GM18511 (cell line): ENCODE data around the gene CDKL4.
"Not testable (repeated sequence)": the region's sequence is repeated elsewhere in the genome, so short reads cannot be mapped to it uniquely, and the experiment has no call there.

Experiments used
- ATAC-seq: cut with Tn5 transposase; IDR thresholded peaks from one replicate; pipeline ENCODE4 v1.9.1; 2021; ENCODE audit warnings: mild to moderate bottlenecking, moderate library complexity; ENCODE audit not compliant: unreplicated experiment

CDKL4 gene

DNA sequence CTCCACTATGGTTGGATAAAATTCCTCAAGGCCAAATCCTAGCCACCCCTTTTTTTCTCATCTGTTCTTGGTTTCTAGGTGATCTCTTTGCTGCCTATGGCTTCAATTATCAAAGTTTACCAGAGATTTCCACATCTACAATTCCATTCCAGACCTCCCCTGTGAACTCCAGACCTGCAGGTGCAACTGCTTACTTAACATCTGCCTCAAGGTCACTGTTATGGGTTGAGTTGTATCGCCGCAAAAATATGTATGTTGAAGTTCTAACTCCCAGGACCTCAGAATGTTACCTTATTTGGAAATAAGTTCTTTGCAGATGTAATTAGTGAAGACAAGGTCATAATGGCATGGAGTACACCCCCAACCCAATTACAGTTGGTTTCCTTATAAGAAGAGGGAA is 62.5 kb downstream of the CDKL4 start:
- no peak for ATAC-seq

DNA sequence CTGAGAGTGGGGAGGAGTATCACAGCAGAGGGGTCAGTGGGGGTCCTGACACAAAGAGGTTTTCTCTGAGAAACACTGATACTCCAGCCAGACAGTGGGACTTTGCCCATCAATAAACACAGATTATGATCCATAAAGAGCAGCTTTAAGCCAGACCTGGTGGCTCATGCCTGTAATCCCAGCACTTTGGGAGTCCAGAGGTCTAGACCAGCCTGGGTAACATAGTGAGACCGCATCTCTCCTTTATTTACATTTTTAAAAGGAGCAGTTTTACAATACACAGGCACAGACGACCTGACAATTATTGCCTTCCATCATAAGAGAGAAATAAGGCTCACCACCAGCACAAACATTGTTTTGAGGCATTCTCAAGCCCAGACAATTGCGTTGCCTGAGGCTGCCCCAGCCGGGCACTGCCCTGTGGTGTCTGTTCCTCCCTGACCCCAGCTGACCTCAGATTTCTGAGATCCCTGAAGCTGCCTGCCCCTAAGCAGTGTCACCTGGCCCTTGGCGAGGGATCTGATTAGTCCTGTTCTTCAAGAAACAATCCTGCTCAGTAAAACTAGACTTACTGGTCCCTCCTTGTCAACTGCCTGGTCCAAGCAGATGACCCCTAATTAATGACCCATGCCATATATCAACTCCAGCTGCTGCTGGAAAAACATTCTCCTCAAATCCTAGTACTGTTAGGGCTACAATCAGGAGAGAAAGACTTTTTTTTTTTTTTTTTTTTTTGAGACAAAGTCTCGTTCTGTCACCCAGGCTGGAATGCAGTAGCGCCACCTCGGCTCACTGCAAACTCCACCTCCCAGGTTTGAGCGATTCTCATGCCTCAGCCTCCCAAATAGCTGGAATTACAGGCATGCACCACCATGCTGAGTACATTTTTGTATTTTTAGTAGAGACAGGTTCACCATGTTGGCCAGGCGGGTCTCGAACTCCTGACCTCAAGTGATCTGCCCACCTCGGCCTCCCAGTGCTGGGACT is 63.5 kb downstream of the CDKL4 start:
- ATAC-seq: no peak

DNA sequence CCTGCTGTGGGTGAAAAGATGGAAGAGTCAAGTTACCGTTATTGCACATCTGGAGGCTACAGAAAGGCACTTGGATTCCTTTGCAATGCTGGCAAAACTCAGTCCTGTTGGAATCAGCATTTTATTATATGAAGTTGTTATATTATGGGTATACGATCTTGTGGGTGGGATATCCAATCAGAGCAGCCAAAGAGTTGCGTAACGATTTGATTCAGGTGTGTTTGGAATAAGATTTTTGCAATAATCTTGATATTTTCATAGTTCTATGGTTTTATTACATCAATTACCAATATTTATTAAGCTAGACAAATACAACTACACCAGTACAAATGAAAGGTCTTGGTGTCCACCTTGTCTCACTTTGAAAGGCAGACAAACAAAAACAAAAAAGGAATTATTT is 65.0 kb downstream of the CDKL4 start:
- ATAC-seq: no peak

DNA sequence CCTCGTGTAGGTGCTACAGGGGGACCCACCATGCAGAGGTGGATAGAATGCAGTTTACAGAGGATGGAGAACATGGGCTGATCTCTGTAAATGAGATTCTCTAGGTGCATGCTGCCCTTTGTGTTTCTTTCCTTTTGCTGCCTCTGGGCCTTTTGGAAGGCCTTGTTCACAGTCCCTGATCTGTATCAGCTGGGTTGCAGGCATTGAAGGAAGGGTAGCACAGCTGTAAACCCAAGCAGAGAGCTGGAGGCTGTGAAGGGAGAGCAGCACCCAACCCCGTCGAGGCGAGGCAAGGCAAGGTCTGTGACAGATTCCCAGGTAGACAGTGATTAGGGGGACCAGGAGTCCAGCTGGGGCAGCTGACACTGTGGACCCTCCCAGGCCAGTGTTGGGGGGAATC is 66.8 kb downstream of the CDKL4 start:
- no peak for ATAC-seq

DNA sequence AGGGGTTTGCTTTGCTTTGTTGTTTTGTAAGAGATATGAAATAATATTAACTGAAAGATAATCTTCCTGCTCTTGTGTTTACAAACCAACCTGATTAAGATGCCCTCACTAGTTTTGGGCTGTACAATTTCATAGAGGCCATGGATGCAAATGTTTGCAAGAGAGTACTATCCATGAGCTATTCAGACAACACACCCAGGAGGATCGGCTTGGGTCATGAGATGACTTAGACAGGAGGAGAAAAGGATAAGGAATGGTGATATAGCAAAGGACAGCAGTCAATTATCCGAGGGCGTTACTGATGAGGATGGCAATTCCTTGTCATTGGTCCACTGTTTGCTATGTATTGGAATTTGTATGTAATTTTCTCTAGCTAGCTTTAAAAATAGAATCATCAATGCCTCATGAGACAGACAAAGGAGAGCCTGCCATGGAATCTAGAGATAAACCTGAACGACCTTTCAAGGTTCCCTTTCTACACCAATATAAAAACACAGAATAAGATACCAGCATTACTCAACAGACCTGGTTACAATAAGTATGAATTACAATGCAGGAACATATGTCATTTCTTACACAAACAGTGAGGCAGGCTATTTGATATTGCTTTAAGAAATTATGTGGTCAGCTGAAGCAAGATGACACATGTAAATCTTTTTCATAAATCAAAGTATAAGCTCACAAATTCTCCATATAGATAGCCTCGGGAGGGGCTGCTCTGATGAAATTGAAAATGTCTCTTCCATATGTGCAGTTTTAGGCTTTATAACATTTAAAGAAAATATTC is 68.6 kb downstream of the CDKL4 start:
- ATAC-seq: no peak

DNA sequence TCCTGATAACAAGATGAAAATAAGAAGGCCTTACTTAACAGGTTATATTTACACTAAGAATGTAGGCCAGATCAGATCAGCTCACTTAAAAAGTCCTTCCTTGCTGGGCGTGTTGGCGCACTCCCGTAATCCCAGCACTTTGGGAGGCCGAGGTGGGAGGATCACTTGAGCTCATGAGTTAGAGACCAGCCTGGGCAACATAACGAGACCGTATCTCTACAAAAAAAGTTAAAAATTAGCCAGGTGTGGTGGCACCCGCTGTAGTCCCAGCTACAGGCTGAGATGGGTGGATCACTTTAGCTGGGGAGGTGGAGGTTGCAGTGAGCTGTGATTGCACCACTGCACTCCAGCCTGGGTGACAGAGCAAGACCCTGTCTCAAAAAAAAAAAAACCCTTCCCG is 69.7 kb downstream of the CDKL4 start:
- no peak for ATAC-seq

DNA sequence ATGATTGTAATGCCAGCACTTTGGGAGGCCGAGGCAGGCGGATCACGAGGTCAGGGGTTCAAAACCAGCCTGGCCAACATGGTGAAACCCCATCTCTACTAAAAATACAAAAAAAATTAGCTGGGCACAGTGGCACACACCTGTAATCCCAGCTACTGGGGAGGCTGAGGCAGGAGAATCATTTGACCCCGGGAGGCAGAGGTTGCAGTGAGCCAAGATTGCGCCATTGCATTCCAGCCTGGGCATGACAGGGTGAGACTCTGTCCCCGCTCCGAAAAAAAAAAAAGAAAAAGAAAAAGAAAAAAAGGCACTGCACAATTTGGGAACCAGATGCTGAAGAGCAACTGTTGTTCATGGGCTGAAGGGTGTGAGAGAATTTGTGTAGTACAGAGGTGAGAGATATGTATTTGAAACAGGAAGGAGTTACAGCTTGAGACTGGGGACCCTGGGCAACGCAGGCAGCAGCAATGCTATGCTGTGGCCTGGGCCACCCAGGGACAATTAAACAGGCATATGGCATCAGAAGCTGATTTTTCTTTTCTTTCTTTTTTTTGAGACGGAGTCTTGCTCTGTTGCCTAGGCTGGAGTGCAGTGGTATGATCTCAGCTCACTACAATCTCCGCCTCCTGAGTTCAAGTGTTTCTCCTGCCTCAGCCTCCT is 71.6 kb downstream of the CDKL4 start:
- not testable (repeated sequence) for ATAC-seq

DNA sequence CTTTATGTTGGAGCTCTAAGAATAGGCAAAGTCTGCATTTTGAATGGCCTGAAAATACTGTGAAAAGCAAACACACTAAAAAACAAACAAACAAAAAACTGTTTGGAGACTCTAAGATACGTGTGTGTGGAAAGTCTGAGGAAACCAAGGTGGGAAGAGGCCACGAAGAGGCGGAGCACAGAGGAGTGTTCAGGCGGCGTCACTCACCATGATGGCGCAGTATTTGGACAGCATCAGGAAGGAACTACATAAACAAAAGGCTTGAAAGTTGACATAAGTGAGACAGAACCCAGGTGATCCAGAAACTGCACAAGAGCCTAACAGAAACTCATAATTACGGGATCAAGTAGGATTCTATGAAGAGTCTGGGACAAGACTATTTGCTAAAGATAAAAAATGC is 72.1 kb downstream of the CDKL4 start:
- ATAC-seq: no peak

DNA sequence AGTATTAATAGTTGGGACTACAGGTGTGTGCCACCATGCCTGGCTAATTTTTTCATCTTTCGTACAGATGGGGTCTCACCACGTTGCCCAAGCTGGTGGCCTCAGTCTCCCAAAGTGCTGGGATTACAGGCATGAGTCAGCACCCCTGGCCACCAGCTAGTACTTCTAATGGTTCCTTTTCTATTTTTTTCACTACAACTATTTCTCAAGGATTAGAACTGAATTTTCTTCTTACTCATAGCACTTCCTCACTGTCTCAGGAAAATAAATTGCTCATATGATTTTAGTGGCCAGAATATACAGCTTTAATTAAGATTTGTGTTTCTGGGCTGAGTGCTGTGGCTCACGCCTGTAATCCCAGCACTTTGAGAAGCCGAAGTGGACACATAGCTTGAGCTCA is 79.7 kb downstream of the CDKL4 start:
- ATAC-seq: no peak

DNA sequence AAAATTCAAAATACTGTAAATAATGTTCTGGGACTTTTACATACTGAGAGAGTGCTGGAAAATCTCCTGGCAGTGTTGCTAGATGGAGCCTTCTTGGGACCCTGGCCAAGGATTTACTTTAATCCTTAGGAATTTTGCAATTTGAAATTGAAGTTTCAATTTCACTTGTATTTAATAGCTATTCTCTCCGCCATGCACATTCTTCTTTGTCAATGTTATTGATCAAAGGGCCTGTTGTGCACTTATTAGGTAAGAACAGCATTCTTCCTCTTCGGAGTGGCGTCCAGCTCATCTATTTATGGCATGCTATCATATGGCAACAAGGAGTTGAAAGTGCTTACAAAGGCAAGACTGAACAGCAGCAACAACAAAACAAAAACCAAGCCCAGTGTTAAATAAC is 82.8 kb downstream of the CDKL4 start:
- no peak for ATAC-seq

DNA sequence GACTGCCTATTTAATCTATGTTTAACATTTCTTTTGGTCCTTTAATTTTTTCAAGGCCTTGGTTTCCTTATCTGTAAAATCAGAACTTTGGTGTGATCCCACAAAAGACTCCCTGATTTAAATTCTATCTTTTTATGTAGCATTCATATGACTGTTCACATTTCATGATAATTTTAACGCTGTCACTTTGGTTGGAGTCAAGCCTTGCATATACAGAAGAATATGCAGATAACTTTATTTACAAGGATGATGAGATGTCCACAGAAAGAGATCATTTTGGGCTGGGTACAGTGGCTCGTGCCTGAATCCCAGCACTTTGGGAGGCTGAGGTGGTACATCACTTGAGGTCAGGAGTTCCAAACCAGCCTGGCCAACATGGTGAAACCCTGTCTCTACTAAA is 84.5 kb downstream of the CDKL4 start:
- ATAC-seq: no peak

DNA sequence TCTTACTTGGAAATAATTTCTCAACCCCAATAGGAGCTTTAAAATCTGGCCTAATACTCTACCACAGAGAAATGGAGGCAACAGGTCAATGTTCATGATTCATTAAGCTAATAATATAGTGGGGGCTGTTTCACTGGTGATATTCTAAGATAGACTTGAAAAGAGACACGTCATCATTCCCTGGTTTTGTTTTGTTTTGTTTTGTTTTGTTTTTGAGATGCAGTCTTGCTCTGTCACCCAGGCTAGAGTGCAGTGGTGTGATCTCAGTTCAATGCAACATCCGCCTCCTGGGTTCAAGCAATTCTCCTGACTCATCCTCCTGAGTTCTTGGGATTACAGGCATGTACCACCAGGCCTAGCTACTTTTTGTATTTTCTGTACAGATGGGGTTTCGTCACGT is 85.4 kb downstream of the CDKL4 start:
- no peak for ATAC-seq

DNA sequence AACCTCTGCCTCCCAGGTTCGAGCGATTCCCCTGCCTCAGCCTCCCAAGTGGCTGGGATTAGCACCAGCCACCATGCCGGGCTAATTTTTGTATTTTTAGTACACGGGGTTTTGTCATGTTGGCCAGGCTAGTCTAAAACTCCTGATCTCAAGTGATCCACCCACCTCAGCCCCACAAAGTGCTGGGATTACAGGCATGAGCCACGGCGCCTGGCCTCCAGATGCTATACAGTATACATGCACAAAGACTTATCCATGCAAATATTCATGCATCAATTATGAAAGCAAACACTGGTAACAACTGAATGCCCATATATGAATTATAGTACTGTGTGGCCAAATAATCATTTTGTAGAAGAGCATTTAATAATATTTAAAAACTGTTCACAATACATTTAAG is 86.9 kb downstream of the CDKL4 start:
- ATAC-seq: no peak

DNA sequence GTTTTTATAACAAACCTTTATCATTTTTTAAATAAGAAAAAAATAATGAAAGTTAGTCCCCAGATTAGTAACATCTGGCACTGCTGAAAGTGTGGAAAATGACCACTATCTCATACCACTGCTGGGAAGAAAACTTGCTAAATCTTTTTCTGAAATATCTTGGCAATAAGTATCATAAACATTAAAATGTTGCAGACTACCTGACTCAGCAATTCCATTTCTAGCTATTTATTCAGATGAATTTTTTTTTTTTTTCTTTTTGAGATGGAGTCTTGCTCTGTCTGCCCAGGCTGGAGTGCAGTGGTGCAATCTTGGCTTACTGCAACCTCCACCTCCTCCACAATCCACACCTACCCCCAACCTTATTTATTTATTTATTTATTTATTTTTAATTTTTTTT is 87.7 kb downstream of the CDKL4 start:
- no peak for ATAC-seq

DNA sequence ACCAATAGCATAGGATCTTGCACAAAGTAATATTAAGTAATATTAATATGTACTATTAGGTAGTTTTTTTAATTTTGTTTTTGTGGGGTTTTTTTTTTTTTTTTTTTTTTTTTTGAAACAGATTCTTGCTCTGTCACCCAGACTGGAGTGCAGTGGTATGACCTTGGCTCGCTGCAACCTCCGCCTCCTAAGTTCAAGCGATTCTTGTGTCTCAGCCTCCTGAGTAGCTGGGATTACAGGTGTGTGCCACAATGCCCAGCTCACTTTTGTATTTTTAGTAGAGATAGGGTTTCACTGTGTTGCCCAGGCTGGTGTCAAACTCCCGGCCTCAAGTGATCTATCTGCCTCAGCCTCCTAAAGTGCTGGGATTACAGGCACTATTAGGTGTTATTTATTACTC is 88.2 kb downstream of the CDKL4 start:
- ATAC-seq: not testable (repeated sequence)

DNA sequence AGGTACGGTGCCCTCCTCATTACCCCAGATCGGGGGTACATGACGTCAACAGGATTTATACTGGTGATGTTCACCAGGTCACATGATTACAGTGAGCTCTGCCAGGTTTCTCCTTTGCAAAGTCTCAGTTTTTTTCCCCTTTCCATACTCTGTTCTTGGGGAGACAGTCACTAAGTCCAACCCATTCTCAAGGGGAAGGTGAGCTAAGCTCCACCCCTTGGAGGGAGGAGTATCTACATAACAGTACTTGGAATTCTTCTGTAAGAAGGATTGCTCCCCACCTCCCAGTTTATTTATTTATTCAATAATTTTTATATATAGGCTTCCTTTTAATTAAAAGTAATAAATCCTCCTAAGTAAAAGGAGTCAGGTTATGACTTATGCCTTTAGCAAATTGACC is 88.8 kb downstream of the CDKL4 start:
- ATAC-seq: no peak

DNA sequence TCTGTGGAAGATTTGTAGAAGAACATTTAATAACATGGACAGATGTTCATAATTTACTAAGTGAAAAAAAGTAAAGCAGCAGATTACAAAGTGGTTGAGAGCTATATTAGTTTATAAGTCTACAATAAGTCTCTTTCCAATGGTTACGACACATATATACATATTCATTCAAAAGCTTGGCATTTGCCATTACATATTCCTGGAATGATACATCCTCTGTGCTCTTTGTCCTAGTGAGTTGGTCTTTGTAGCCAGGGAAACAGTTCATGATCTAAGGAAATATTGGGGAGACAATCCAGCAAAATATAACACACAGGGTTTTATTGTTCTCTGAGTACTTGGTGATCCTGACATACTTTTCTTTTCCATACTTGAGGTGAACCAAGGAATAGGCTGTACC is 90.5 kb downstream of the CDKL4 start:
- ATAC-seq: no peak

DNA sequence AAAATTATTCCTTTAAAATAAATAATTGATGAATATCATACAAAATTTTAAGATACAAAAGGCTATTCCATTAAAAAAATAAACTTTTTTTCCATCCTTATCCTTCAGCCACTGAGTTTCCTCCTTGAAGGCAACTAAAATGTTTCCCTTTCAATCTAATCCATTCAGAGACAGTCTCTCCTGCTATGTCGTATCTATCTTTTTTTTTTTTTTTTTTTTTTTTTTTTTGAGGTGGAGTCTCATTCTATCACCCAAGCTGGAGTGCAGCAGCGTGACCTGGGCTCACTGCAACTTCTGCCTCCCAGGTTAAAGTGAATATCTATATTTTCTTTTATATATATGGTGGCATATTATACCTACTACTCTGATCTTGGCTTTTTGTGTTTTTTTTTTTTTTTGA is 91.3 kb downstream of the CDKL4 start:
- ATAC-seq: no peak

DNA sequence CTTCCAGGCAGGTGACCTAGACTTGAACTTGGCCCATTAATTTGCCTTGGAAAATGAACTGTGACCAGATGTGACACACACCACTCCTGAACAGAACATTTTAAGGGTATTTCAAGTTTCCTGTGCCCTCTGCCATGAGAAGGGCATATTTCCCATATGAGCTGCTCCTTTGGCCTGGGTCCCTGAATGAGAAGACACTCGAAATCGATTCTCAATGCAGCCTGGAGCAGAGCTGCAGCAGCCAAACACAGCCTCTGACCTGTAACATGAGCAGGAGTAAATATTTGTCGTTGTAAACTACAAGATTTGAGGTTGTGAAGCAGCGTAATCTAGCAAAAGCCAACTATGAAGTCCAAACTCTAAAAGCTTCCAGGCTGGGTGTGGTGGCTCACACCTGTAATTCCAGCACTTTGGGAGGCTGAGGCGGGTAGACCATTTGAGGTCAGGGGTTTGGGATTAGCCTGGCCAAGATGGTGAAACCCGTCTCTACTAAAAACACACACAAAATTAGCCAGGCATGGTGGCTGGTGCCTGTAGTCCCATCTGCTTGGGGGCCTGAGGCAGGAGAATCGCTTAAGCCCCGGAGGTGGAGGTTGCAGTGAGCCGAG is 92.8 kb downstream of the CDKL4 start:
- ATAC-seq: no peak

DNA sequence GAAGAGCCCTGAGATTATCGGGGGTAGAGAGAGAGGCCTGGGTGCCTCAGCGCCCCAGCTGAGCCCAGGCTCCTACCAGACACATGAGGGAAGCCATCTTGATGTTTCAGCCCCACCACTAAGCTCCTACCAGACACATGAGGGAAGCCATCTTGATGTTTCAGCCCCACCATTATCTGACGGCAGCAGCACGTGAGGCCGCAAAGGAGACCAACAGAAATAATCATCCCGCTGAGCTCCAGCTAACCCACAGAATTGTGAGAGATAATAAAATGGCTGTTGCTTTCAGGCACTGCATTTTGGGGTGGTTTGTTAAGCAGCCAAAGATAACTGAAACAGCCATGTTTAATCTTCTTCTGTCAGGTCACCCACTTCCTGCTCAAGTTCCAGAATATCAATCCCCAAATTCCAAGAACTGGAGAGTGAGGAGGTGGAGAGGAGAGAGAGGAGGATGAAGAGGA is 93.6 kb downstream of the CDKL4 start:
- no peak for ATAC-seq

DNA sequence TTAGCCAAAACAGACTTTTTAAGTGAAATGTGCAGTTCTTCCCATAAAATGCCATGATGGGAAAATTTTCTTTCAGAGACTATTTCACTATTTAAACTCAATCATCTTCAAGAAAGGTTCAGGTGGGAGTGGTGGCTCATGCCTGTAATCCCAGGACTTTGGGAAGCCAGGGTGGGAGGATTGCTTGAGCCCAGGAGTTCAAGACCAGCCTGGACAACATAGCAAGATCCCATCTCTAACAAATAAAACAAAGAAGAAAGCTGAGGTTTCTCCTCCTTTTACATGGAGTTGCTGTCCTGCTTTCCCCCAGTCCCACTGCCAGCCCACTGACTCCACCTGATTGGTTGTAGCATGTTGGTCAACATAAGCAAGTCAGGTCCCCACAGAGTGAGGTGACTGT is 97.1 kb downstream of the CDKL4 start:
- no peak for ATAC-seq
